Dedifferentiated amniotic fluid mesenchymal stem cell (primary cell): ENCODE results near the gene MKLN1.

ENCODE experiments used
- DNase-seq: peaks from one replicate; pipeline ENCODE4 v3.0.0-alpha.2; 2016; ENCODE audit errors: extremely low spot score

The MKLN1 gene

DNA sequence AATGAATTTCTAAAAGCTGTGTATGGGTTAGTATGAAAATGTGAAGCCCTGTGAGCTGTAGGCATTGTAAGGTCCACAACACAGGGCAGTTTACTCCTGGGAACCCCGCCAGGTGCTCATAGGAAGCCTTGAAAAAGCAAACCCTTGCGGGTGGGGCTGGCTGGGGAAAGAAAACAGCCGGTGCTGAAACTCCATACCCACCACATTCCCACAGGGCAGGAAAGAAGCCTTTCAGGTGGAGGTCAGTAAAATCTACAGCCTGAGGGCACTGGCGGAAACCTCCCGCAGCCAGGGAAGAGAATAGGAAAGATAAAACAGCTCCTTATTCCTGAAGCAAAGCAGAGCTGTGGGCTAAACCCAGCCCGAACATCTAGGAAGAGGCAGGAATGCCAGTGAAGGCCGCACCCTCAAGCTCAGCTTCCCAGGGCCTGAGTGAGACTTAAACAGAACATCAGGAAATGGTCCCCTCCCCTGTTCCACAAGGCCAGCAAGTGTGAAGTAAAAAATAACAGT is 194.0 kb downstream of the MKLN1 start:
- DNase-seq: no peak

GRCh38 chr7:131522325-131522930 is 194.8 kb downstream of the MKLN1 start:
- no peak for DNase-seq

DNA sequence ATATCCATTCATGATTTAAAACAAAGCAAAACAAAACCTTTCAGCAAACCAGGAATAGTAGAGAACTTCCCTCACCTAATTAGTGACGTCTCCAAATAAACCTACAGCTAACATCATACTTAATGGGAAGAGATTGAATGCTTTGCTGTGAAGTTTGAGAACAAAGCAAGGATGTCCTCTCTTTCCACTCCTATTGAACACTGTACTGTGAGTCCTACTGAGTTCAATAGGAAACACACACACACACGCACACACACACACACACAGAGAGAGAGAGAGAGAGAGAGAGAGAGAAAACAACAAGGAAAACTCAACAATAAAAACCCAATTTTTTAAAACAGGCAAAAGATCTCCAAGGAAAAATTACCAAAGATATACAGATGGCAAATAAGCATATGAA is 196.4 kb downstream of the MKLN1 start:
- DNase-seq: no peak

DNA sequence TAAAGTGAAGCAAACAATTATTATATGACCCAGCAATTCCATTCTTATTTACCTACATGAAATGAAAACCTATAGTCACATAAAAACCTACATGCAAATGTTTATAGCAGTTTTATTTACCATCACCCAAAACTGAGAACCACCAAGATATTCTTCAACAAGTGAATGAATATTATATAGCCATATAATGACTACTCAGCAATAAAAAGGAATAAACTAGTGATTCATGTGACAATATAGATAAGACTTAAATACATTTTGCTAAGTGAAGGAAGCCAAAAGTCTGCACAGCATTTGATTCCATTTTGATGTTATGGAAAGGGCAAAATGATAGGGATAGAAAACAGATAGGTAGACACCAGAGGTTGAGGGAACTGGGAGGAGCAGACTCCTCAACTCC is 197.0 kb downstream of the MKLN1 start:
- no peak for DNase-seq

GRCh38 chr7:131525820-131526219 is 198.1 kb downstream of the MKLN1 start:
- no peak for DNase-seq

GRCh38 chr7:131527456-131527855 is 199.8 kb downstream of the MKLN1 start:
- DNase-seq: no peak

GRCh38 chr7:131529179-131529578 is 201.5 kb downstream of the MKLN1 start:
- no peak for DNase-seq

- DNase-seq: no peak
These were observed 201.9 kb downstream of the MKLN1 start for GRCh38 chr7:131529617-131530016.

DNA sequence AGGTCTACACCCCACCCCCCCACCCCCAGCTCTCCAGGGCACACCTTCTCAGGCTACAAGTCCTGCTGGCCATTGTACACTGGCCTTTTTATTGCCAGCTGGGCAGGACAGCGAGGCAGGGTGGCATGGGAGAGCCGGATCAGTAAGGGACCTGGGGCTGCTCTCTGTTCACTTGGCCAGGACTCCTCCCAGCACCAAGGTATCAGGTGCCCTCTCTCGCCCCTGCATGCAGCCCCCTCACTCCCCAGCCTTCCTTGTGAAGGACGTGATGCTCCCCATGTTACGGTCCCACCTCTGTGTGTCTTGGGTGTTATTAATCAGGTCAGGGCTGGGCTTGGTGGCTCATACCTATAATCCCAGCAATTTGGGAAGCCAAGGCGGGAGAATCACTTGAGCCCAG is 202.5 kb downstream of the MKLN1 start:
- DNase-seq: no peak

GRCh38 chr7:131532570-131533091 is 205.0 kb downstream of the MKLN1 start:
- no peak for DNase-seq

DNA sequence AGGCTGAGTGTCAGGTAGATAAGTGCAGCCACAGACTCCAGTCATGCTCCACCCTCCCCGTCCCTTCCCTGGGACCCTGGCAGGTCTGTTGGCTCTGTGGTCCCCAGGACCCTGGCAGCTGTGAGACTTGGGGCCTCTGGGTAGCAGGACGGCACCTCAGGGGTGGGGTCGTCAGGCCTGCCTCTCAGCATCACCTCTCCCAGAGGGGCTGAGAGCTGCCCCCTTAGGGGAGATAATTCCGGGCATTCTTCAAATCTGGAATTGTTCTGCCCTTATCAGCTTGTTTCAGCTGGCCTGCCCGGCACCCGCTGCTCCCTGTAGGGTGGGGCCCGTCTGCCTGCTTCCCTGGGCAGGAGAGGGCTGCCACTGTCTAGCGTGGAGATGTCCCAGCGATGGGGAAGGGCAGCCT is 205.5 kb downstream of the MKLN1 start:
- DNase-seq: no peak

DNA sequence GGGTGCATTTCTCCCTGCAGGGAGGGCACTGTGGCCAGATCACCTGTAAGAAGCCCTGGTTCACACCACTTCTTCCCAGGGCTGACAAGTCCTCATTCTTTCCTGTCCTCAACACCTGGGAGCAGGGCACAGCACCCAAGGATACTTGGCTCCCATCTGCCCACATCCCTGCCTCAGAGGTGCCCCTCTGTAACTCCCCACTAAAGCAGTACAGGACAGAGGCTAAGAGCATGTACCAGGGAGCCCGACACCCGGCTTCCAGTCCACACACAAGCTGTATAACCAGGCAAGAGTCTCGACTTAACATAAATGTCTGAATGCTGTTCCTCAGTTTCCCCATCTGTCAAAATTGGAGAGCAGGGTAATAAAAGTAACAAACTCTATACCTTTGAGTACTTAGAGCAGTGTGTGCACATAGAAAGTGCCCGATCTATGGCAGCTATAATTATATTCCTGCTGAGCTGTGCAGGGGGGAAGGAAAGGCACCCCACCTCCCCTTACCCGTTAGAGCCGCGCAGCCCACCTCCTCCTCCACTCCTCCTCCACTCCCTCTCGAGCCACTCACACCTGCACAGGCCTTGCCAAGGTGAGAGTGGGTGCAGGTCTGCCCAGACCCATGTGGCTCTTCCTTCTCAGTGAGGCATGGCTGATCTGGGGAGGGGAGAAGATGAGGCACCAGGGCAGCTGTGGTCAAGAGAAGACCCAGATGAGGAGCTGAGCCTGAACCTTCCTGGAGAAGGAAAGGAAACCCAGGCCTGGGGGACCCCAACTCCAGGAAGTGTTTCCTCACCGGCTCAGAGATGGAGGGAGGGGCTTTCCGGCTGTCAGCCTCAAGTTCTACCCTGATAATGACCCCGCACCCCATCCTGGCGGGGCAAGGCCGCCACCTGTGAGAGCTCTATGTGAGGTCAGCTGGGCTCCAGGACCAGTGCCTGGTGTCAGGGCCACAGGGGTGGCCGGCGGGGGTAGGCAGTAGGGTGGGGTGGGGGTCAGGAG is 206.2 kb downstream of the MKLN1 start:
- no peak for DNase-seq

DNA sequence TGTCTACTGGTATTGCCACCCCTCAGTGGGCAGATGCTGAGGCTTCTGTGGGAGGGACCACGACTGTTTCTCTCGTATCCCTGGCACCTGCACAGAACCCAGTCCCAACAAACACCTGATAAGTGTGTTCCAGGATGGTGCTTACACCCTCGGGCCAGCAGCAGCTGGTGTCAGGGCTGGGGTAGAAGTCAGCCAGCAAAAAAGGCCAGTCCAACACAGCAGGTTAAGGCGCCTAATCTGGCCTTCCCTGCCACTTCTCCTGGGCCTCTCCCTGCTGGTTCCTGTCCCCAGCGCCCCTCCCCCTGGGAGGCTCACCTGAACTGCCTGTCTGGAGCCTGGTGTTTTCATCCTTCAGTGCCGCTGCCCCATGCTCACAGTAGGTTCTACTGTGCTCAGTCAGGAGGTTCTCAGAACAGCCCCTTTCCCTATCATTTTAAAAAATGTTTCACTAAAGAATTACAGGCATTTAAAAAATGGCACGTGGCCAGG is 208.7 kb downstream of the MKLN1 start:
- DNase-seq: no peak

GRCh38 chr7:131537571-131537978 is 209.9 kb downstream of the MKLN1 start:
- no peak for DNase-seq

DNA sequence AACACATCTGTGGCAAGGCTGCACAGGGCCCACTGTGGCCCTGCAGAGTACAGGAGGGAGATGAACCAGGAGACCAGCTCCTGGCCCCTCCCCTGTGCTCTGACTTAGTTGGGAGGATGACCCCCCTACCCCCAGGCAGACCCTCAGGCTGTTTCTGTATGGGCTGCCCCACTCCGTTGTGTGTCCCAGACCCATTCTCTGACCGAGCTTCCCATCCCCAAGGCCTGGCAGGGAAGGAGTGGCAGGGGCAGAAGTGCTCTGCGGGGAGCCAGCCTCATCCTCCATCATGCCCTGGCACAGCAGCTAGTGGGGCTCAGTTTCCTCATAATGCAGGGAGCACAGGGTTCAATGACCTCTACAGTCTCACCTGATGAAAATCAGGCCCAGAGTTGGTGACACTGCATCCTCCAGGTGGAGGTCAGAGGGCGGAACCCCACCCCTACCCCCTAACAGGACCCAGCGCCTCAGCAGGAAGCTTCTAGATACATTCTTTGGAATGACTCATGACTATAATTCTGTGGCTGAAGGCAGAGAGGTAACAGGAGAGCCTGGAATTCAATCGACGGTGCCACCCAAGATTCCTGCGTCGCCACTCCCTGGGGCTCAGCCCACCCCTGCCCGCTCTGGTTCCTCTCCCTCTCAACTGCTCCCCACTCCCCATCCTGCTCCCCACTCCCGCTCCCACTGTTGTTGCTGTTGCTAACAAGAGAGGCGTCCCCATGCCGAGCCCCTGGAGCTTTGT is 210.6 kb downstream of the MKLN1 start:
- DNase-seq: peak; percentile 34

- no peak for DNase-seq
These were observed 211.1 kb downstream of the MKLN1 start for GRCh38 chr7:131538813-131539179.

DNA sequence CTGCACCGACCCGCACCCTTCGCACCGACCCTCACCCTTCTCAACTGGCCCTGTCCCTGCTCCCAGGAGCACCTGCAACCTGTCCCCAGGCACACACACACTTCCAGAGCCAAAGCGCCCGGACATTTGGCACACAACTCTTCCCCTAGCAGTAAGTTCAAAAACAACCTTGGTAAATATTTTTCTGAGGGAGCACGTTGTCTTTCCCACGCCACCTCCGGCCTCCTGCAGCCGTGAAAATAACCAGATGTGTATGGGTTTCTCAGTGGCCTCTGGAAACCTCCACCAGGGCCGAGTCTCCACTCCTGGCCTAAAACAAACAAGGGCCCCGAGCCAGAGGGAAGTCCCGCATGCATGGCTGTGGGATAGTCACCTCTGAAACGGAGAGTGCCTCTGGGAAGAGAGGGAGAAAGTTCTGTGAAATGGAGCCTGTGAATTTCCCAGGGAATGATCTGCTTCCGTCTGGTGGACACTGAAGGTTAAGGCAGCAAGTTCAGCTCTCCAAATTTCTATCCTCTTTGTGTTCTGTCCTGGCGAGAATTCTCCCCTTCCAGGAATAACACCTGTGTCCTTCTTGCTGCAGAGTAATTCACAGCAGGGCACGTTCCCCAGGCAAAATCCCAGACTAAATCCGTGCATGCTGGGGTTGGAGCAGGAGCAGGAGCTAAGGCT is 213.0 kb downstream of the MKLN1 start:
- DNase-seq: no peak

- no peak for DNase-seq
These were observed 215.6 kb downstream of the MKLN1 start for GRCh38 chr7:131543298-131543697.

DNA sequence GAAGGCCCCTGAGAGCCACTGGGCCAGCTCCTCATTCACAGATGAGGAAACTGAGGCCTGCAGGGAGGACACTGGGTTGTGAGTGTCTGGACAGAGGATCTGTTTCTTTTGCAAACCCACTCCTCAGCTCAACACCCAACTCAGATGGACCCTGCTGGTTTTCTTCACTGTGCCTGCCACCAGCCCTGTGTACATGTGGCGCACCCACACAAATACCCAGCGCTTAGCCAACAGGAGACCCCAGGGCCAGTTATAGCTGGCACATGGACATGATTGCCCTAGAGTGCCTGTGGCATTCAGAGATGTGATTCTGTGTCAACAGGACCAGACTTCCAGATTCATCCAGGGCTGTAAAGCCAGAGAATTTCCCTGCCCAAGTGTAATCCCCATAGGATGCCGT is 216.3 kb downstream of the MKLN1 start:
- DNase-seq: no peak

- no peak for DNase-seq
These were observed 217.0 kb downstream of the MKLN1 start for GRCh38 chr7:131544449-131545301.
